Measurements from ENCODE around the gene CCKAR. TPM values are rescaled to one million over a fixed set of nuclear protein-coding genes. Genes with fewer than 3 reads are reported as not detected.

CCKAR gene
- total and polyA plus RNA-seq, 2 of the 13 experiments (the other 11 are each of a cell fraction or from before 2014, with no cell fraction given), result not detected

GRCh38 chr4:26466578-26467270, 23.6 kb downstream of the CCKAR start:
- no TSS peak for BruUV-seq (replicated peaks)
- no peaks in the 10 kb centered on the region; a peak in 2 of 5 replicates for H3K27me3 ChIP-seq (ENCODE audit: control insufficient read depth in 1 of 2, insufficient read depth in 2 of 2, low read length in 2 of 2)
- H3K79me2 ChIP-seq (ENCODE audit: insufficient read depth, low read length), result no peaks in the 10 kb centered on the region
- DNase-seq (ENCODE audit: low spot score) (no peak), ATAC-seq (no peak), FAIRE-seq (no peak)
- in situ Hi-C loops (cut with HindIII; ENCODE audit: extremely low pct_ligation_motif_present, low pct_unique_long_range_greater_than_20kb) (loop anchor here (10.0 kb wide), 1 partner anchor 258 kb away; no protein-coding TSS in a partner anchor), intact Hi-C loops (cut with micrococcal nuclease; ENCODE audit: unreplicated experiment) (no loop called here)
- no peak overlapping the region for H3K27ac ChIP-seq (ENCODE audit: extremely low read length, insufficient read depth, low read length)
- H3K4me3 ChIP-seq (replicated peaks in 1 of 3; ENCODE audit: insufficient read depth in 1 of 3, low read depth in 2 of 3, low read length in 3 of 3), result no peak overlapping the region
- peaks cover 17% of the 10 kb centered on the region for H3K4me1 ChIP-seq (ENCODE audit: insufficient read depth, low read length)
- H3K9ac ChIP-seq (ENCODE audit: insufficient read depth, low read depth, low read length), result no peak overlapping the region
- H4K20me1 ChIP-seq (ENCODE audit: insufficient read depth, low read length), result no peaks in the 10 kb centered on the region
- ChIA-PET CTCF (ENCODE audit: low intra/inter-chr PET ratio, low total read pairs) (no interaction called here), POLR2A (no interaction called here)
- WGBS (ENCODE audit: low lambda C conversion rate), result 55% methylated on average over 10 of the region's 10 CpGs
- H2AFZ ChIP-seq (ENCODE audit: low read length), result no peak overlapping the region
- H3K36me3 ChIP-seq (replicated peaks in 1 of 2; ENCODE audit: control insufficient read depth in 1 of 2, insufficient read depth in 2 of 2, low read length in 2 of 2), result no peaks in the 10 kb centered on the region
- no peak overlapping the region for H3K4me2 ChIP-seq (ENCODE audit: low read depth, low read length)
- H3K9me3 ChIP-seq (ENCODE audit: low read length), result no peaks in the 10 kb centered on the region
- TF ChIP-seq AHDC1 (CRISPR knock-in tag; IDR thresholded peaks at IDR 0.05; ENCODE audit: borderline replicate concordance) (no peak), ZNF605 (CRISPR knock-in tag; IDR thresholded peaks at IDR 0.05) (no peak), ZNF644 (CRISPR knock-in tag; IDR thresholded peaks at IDR 0.05; ENCODE audit: low read depth) (no peak), ZNF709 (CRISPR knock-in tag; IDR thresholded peaks at IDR 0.05) (no peak)

All from HepG2 (cell line).